Loucy (cell line): ENCODE data around the gene SLC26A3.

Source experiments
- H2AFZ ChIP-seq: fragments of 200-600 bp; sonication (generic); 2 replicates; pipeline ENCODE4 v1.6.0; 2016; ENCODE audit warnings: antibody characterized with exemption, mild to moderate bottlenecking, low read length, moderate library complexity
- H3F3A ChIP-seq: fragments of 200-600 bp; 2 replicates; pipeline ENCODE4 v1.6.0; 2016; ENCODE audit warnings: antibody characterized with exemption, low read depth, mild to moderate bottlenecking
- H3K27me3 ChIP-seq: fragments of 200-600 bp; sonication (generic); 2 replicates; pipeline ENCODE4 v1.6.1; 2014; ENCODE audit warnings: low read length, mild to moderate bottlenecking; ENCODE audit not compliant: insufficient read depth, poor library complexity, severe bottlenecking
- H3K36me3 ChIP-seq: fragments of 200-600 bp; sonication (generic); 2 replicates; pipeline ENCODE4 v1.6.1; 2016; ENCODE audit warnings: low read length; ENCODE audit not compliant: insufficient read depth
- H3K4me1 ChIP-seq: fragments of 200-600 bp; sonication (generic); 2 replicates; pipeline ENCODE4 v1.5.1; 2014; ENCODE audit warnings: low read length, mild to moderate bottlenecking; ENCODE audit not compliant: insufficient read depth, poor library complexity, severe bottlenecking
- H3K4me2 ChIP-seq: fragments of 200-600 bp; sonication (generic); 2 replicates; pipeline ENCODE4 v1.6.0; 2014; ENCODE audit warnings: antibody characterized with exemption, low read length, low read depth, mild to moderate bottlenecking; ENCODE audit not compliant: poor library complexity, severe bottlenecking
- H3K4me3 ChIP-seq: fragments of 200-600 bp; sonication (generic); 2 replicates; pipeline ENCODE4 v1.5.1; 2014; ENCODE audit warnings: low read length, mild to moderate bottlenecking, mixed read lengths; ENCODE audit not compliant: poor library complexity, severe bottlenecking
- H3K79me2 ChIP-seq: fragments of 200-600 bp; sonication (generic); 2 replicates; pipeline ENCODE4 v1.6.1; 2014; ENCODE audit warnings: low read length; ENCODE audit not compliant: insufficient read depth
- H3K9ac ChIP-seq: fragments of 200-600 bp; sonication (generic); 2 replicates; pipeline ENCODE4 v1.6.0; 2014; ENCODE audit warnings: mild to moderate bottlenecking, low read depth, low read length, moderate library complexity; ENCODE audit not compliant: poor library complexity, severe bottlenecking
- H3K9me2 ChIP-seq: fragments of 200-600 bp; sonication (generic); replicated peaks from 2 replicates; pipeline ENCODE4 v1.6.1; 2016; ENCODE audit warnings: low read depth, low read length, mixed read lengths
- H3K9me3 ChIP-seq: fragments of 200-600 bp; sonication (generic); 2 replicates; pipeline ENCODE4 v1.6.1; 2014; ENCODE audit warnings: mild to moderate bottlenecking, antibody characterized with exemption, low read length, low read depth; ENCODE audit not compliant: insufficient read depth
- H4K20me1 ChIP-seq: fragments of 200-600 bp; sonication (generic); 2 replicates; pipeline ENCODE4 v1.6.0; 2014; ENCODE audit warnings: antibody characterized with exemption, low read length, mild to moderate bottlenecking; ENCODE audit not compliant: insufficient read depth, poor library complexity, severe bottlenecking
- CTCF ChIP-seq: fragments of 200-600 bp; sonication (generic); conservative IDR thresholded peaks from 2 replicates; pipeline ENCODE4 v1.5.1; 2014; ENCODE audit warnings: mild to moderate bottlenecking, antibody characterized with exemption, low read length
- EZH2phosphoT487 ChIP-seq: fragments of 200-600 bp; IDR thresholded peaks from 2 replicates; pipeline ENCODE4 v1.6.1; 2018; ENCODE audit warnings: antibody characterized with exemption, mild to moderate bottlenecking, moderate library complexity, borderline replicate concordance

SLC26A3 gene

GRCh38 chr7:107842213-107842612 is 39.2 kb upstream of the SLC26A3 start:
- TF ChIP-seq EZH2phosphoT487 (no peak), CTCF (no peak)
- Histone ChIP-seq H2AFZ (no peak overlapping the region), H3F3A (no peaks in the 10 kb centered on the region), H3K9me2 (no peaks in the 10 kb centered on the region), H3K36me3 (no peaks in the 10 kb centered on the region), H3K4me3 (no peak overlapping the region), H3K9me3 (no peaks in the 10 kb centered on the region), H3K9ac (no peak overlapping the region), H4K20me1 (no peaks in the 10 kb centered on the region), H3K79me2 (no peaks in the 10 kb centered on the region), H3K4me1 (no peaks in the 10 kb centered on the region), H3K4me2 (no peak overlapping the region), H3K27me3 (no peaks in the 10 kb centered on the region)

- Histone ChIP-seq H3F3A (no peaks in the 10 kb centered on the region), H3K79me2 (no peaks in the 10 kb centered on the region), H3K9me3 (no peaks in the 10 kb centered on the region), H3K9me2 (no peaks in the 10 kb centered on the region), H3K27me3 (no peaks in the 10 kb centered on the region), H4K20me1 (no peaks in the 10 kb centered on the region), H3K4me2 (no peak overlapping the region), H3K4me1 (no peaks in the 10 kb centered on the region), H3K4me3 (no peak overlapping the region), H3K9ac (no peak overlapping the region), H2AFZ (no peak overlapping the region), H3K36me3 (no peaks in the 10 kb centered on the region)
- TF ChIP-seq CTCF: no peak
- TF ChIP-seq EZH2phosphoT487: no peak
Measured at GRCh38 chr7:107838816-107839565, 36.0 kb upstream of the SLC26A3 start.

GRCh38 chr7:107838024-107838601 is 35.1 kb upstream of the SLC26A3 start:
- no peaks in the 10 kb centered on the region for H3K4me1 ChIP-seq
- no peak overlapping the region for H2AFZ ChIP-seq
- no peak overlapping the region for H3K9ac ChIP-seq
- no peaks in the 10 kb centered on the region for H3K79me2 ChIP-seq
- H4K20me1 ChIP-seq: no peaks in the 10 kb centered on the region
- H3K4me3 ChIP-seq: no peak overlapping the region
- H3K27me3 ChIP-seq: no peaks in the 10 kb centered on the region
- no peaks in the 10 kb centered on the region for H3K9me2 ChIP-seq
- no peaks in the 10 kb centered on the region for H3F3A ChIP-seq
- H3K36me3 ChIP-seq: no peaks in the 10 kb centered on the region
- no peak for TF ChIP-seq EZH2phosphoT487
- TF ChIP-seq CTCF: no peak
- H3K9me3 ChIP-seq: no peaks in the 10 kb centered on the region
- H3K4me2 ChIP-seq: no peak overlapping the region
